IMR-90 (cell line): ENCODE results near the gene SLC9A9. TPM values are rescaled to one million over a fixed set of nuclear protein-coding genes. Genes with fewer than 3 reads are reported as not detected.

Experiments used
- ATAC-seq: fragments of 200-7000 bp; cut with Tn5 transposase; 2 replicates; pipeline ENCODE4 v1.9.1; 2020; ENCODE audit warnings: low read depth, mild to moderate bottlenecking, moderate library complexity
- BruUV-seq: library from RNA; stranded (reverse); fragments of 400-500 nt; replicated peaks from 2 replicates; lab custom pipeline; 2021; lab: Mats Ljungman, UMichigan
- CTCF ChIA-PET: fragments of 300-600 bp; formaldehyde crosslinking; extraction: SDS; loops from one replicate; lab custom pipeline; 2021; ENCODE audit warnings: antibody characterized with exemption; lab: Yijun Ruan, JAX
- POLR2A ChIA-PET: fragments of 300-600 bp; sonication (Branson Sonifier 250); formaldehyde crosslinking; loops from one replicate; lab custom pipeline; 2022; ENCODE audit warnings: antibody characterized with exemption; ENCODE audit not compliant: unreplicated experiment; lab: Charles Lee
- DNase-seq: peaks from one replicate; pipeline ENCODE4 v3.0.0; 2013
- H2AFZ ChIP-seq: replicated peaks from 2 replicates; pipeline ENCODE3; 2013; ENCODE audit warnings: low read length, mild to moderate bottlenecking; ENCODE audit not compliant: poor library complexity
- H2AK5ac ChIP-seq: 2 replicates; pipeline ENCODE4 v1.6.1; 2013; ENCODE audit warnings: low read depth, low read length, inconsistent platforms
- H2AK9ac ChIP-seq: replicated peaks from 2 replicates; pipeline ENCODE3; 2013; ENCODE audit warnings: mild to moderate bottlenecking, low read depth, low read length, moderate library complexity; ENCODE audit not compliant: poor library complexity
- H2BK120ac ChIP-seq: 2 replicates; pipeline ENCODE4 v1.6.1; 2013; ENCODE audit warnings: low read depth, low read length, inconsistent platforms
- H2BK15ac ChIP-seq: 3 replicates; pipeline ENCODE4 v1.6.1; 2013; ENCODE audit warnings: low read depth, low read length, inconsistent platforms
- H2BK20ac ChIP-seq: 2 replicates; pipeline ENCODE4 v1.6.1; 2013; ENCODE audit warnings: low read depth, mild to moderate bottlenecking, inconsistent platforms, low read length, moderate library complexity
- H2BK5ac ChIP-seq: 2 replicates; pipeline ENCODE4 v1.6.1; 2013; ENCODE audit warnings: mild to moderate bottlenecking, low read depth, low read length, inconsistent platforms; ENCODE audit not compliant: poor library complexity, severe bottlenecking
- H3K14ac ChIP-seq: replicated peaks from 2 replicates; pipeline ENCODE4 v1.6.1; 2013; ENCODE audit warnings: low read depth, low read length, inconsistent platforms
- H3K18ac ChIP-seq: 2 replicates; pipeline ENCODE4 v1.6.1; 2013; ENCODE audit warnings: low read depth, low read length, control low read depth
- H3K23ac ChIP-seq: 2 replicates; pipeline ENCODE4 v1.6.1; 2013; ENCODE audit warnings: low read depth, low read length, inconsistent platforms
- H3K27ac ChIP-seq: 2 replicates; pipeline ENCODE4 v1.5.1; 2013; ENCODE audit warnings: mild to moderate bottlenecking, control low read depth, low read length; ENCODE audit not compliant: insufficient read depth
- H3K27me3 ChIP-seq: 2 replicates; pipeline ENCODE4 v1.6.1; 2013; ENCODE audit warnings: low read length; ENCODE audit not compliant: control insufficient read depth, insufficient read depth
- H3K36me3 ChIP-seq: 2 replicates; pipeline ENCODE4 v1.6.1; 2013; ENCODE audit warnings: low read length, mixed read lengths; ENCODE audit not compliant: control insufficient read depth, insufficient read depth
- H3K4ac ChIP-seq: 2 replicates; pipeline ENCODE4 v1.6.1; 2013; ENCODE audit warnings: low read depth, low read length, inconsistent platforms
- H3K4me1 ChIP-seq: 2 replicates; pipeline ENCODE4 v1.6.1; 2013; ENCODE audit warnings: low read length, mixed read lengths; ENCODE audit not compliant: control insufficient read depth, insufficient read depth
- H3K4me2 ChIP-seq: 2 replicates; pipeline ENCODE4 v1.6.1; 2013; ENCODE audit warnings: low read depth, mild to moderate bottlenecking, control low read depth, low read length, moderate library complexity
- H3K4me3 ChIP-seq: 2 replicates; pipeline ENCODE4 v1.5.1; 2013; ENCODE audit warnings: low read depth, mild to moderate bottlenecking, control low read depth, low read length, moderate library complexity; ENCODE audit not compliant: insufficient read depth
- H3K56ac ChIP-seq: 2 replicates; pipeline ENCODE4 v1.6.1; 2013; ENCODE audit warnings: low read length, inconsistent platforms; ENCODE audit not compliant: insufficient read depth; ENCODE audit errors: extremely low read depth
- H3K79me1 ChIP-seq, 2 experiments: 2 replicates each; pipeline ENCODE4 v1.6.1; 2013; ENCODE audit warnings: low read length in 2 of 2, inconsistent platforms in 1 of 2, low read depth in 1 of 2
- H3K9ac ChIP-seq: 2 replicates; pipeline ENCODE4 v1.6.1; 2013; ENCODE audit warnings: low read depth, low read length, control low read depth
- H3K9me1 ChIP-seq: 2 replicates; pipeline ENCODE4 v1.6.1; 2013; ENCODE audit warnings: low read length, inconsistent platforms; ENCODE audit not compliant: insufficient read depth
- H3K9me3 ChIP-seq: 2 replicates; pipeline ENCODE4 v1.6.1; 2013; ENCODE audit warnings: low read length; ENCODE audit not compliant: control insufficient read depth, insufficient read depth
- H4K20me1 ChIP-seq: 2 replicates; pipeline ENCODE4 v1.6.1; 2013; ENCODE audit warnings: low read length, inconsistent platforms; ENCODE audit not compliant: insufficient read depth
- H4K5ac ChIP-seq: 2 replicates; pipeline ENCODE4 v1.6.1; 2013; ENCODE audit warnings: mild to moderate bottlenecking, low read depth, low read length, control low read depth
- H4K8ac ChIP-seq, 2 experiments: 2 replicates each; pipeline ENCODE4 v1.6.1; 2013; ENCODE audit warnings: low read depth in 2 of 2, low read length in 2 of 2, control low read depth in 1 of 2, inconsistent platforms in 1 of 2
- H4K91ac ChIP-seq: 2 replicates; pipeline ENCODE4 v1.6.1; 2013; ENCODE audit warnings: low read depth, low read length, inconsistent platforms; ENCODE audit not compliant: insufficient read depth
- CEBPB ChIP-seq: IDR thresholded peaks from 2 replicates; pipeline ENCODE4 v1.6.1; 2012; ENCODE audit warnings: low read depth, low read length, improper control_type of control experiment
- CHD1 ChIP-seq: IDR thresholded peaks from 2 replicates; pipeline ENCODE4 v1.6.1; 2012; ENCODE audit warnings: low read depth, low read length, improper control_type of control experiment
- ELK1 ChIP-seq: fragments of 150-350 bp; IDR thresholded peaks from 2 replicates; pipeline ENCODE4 v1.6.1; 2016; ENCODE audit warnings: low read depth, mild to moderate bottlenecking, low read length, moderate library complexity, borderline replicate concordance
- MAZ ChIP-seq: IDR thresholded peaks from 2 replicates; pipeline ENCODE4 v1.6.1; 2012; ENCODE audit warnings: low read depth, mild to moderate bottlenecking, low read length, improper control_type of control experiment, moderate library complexity, borderline replicate concordance
- SMC3 ChIP-seq: fragments of 150-350 bp; IDR thresholded peaks from 2 replicates; pipeline ENCODE4 v1.6.1; 2016; ENCODE audit warnings: low read depth, mild to moderate bottlenecking, antibody characterized with exemption, low read length, moderate library complexity
- USF2 ChIP-seq: fragments of 150-350 bp; IDR thresholded peaks from 2 replicates; pipeline ENCODE4 v1.6.1; 2017; ENCODE audit warnings: mild to moderate bottlenecking, antibody characterized with exemption, low read length, low read depth
- WGBS, 2 experiments: methylation state at CpG; one replicate each; pipeline versions ENCODE4 v1.1.5 to v1.1.7; 2013; ENCODE audit warnings: missing lambda C conversion rate in 2 of 2; ENCODE audit not compliant: insufficient read length in 1 of 2; ENCODE audit errors: extremely low coverage in 2 of 2; 5-methylcytosine and 5-hydroxymethylcytosine counted together
- dilution Hi-C: fragments of 300-500 bp; cut with HindIII; formaldehyde crosslinking; loops from one replicate; pipeline ENCODE4 v1.14.3; 2018; ENCODE audit warnings: low sequenced_read_pairs; ENCODE audit not compliant: unreplicated experiment
- in situ Hi-C: fragments of 300-500 bp; cut with MboI; formaldehyde crosslinking; loops from 3 replicates; pipeline ENCODE4 v1.14.3; 2019; ENCODE audit warnings: low sequenced_read_pairs, inconsistent platforms, mixed read lengths
- intact Hi-C: fragments of 100-400 bp; cut with micrococcal nuclease; formaldehyde crosslinking; loops from 2 replicates; pipeline ENCODE4 v1.10.0; 2022
- polyA plus RNA-seq, 3 experiments: library from polyadenylated mRNA; depleted of rRNA; stranded (reverse); fragments of >200 nt; gene quantifications; 2 replicates each; pipeline ENCODE4 v1.2.3, GENCODE V29; 2012; ENCODE audit warnings: low replicate concordance in 1 of 3
- total RNA-seq: library from RNA; depleted of rRNA; stranded (reverse); fragments of >200 nt; gene quantifications from 2 replicates; pipeline ENCODE4 v1.2.3, GENCODE V29; 2012

SLC9A9 gene
- total and polyA plus RNA-seq, 2 of the 4 experiments (the other 2 are of a cell fraction): 1.4 to 2.3 TPM

GRCh38 chr3:143881095-143881494 is 32.8 kb upstream of the SLC9A9 start:
- no peak overlapping the region for H3K4me2 ChIP-seq
- no peak overlapping the region for H3K23ac ChIP-seq
- no peak overlapping the region for H3K27ac ChIP-seq
- H4K8ac ChIP-seq: no peak overlapping the region
- no peaks in the 10 kb centered on the region for H3K9me3 ChIP-seq
- ChIA-PET CTCF (no interaction called here), POLR2A (no interaction called here)
- H2AK5ac ChIP-seq: no peak overlapping the region
- H3K14ac ChIP-seq: no peak overlapping the region
- no peak for TF ChIP-seq CHD1
- no peak for TF ChIP-seq CEBPB
- TF ChIP-seq ELK1: no peak
- no peak for TF ChIP-seq USF2
- TF ChIP-seq SMC3: no peak
- TF ChIP-seq MAZ: no peak
- H3K27me3 ChIP-seq: no peaks in the 10 kb centered on the region; the same call in 1 of the 2 replicates
- DNase-seq (no peak), ATAC-seq (no peak)
- no peaks in the 10 kb centered on the region for H4K20me1 ChIP-seq
- no peaks in the 10 kb centered on the region for H3K9me1 ChIP-seq
- 100% methylated on average over 1 of the region's 3 CpGs; no CpG with 5 or more reads in 1 of the 2 experiments for WGBS, 2 experiments
- H3K56ac ChIP-seq: no peak overlapping the region
- H3K36me3 ChIP-seq: no peaks in the 10 kb centered on the region
- no peak overlapping the region for H2BK5ac ChIP-seq
- H3K4me3 ChIP-seq: no peak overlapping the region
- no peak overlapping the region for H2BK15ac ChIP-seq
- H3K4me1 ChIP-seq: no peaks in the 10 kb centered on the region
- H2BK120ac ChIP-seq: no peak overlapping the region
- no peak overlapping the region for H3K9ac ChIP-seq
- no peak overlapping the region for H3K18ac ChIP-seq
- H3K79me1 ChIP-seq: no peaks in the 10 kb centered on the region
- peak overlapping the region; percentile 72 for H2AK9ac ChIP-seq
- H2AFZ ChIP-seq: no peak overlapping the region
- no peak overlapping the region for H3K4ac ChIP-seq
- intact Hi-C loops: no loop called here
- in situ Hi-C loops: no loop called here
- H4K5ac ChIP-seq: no peak overlapping the region
- H2BK20ac ChIP-seq: no peak overlapping the region
- H4K91ac ChIP-seq: no peak overlapping the region
- no TSS peak for BruUV-seq
- dilution Hi-C loops: no loop called here
